ENCODE results near the gene ZCRB1. TPM values are rescaled to one million over a fixed set of nuclear protein-coding genes. Genes with fewer than 3 reads are reported as not detected.
"Not testable (repeated sequence)": the region's sequence is repeated elsewhere in the genome, so short reads cannot be mapped to it uniquely, and the experiment has no call there.

ZCRB1 gene
- total and polyA plus RNA-seq, 2 of the 4 experiments (the other 2 are of a cell fraction) = 19.7 to 28.1 TPM

DNA sequence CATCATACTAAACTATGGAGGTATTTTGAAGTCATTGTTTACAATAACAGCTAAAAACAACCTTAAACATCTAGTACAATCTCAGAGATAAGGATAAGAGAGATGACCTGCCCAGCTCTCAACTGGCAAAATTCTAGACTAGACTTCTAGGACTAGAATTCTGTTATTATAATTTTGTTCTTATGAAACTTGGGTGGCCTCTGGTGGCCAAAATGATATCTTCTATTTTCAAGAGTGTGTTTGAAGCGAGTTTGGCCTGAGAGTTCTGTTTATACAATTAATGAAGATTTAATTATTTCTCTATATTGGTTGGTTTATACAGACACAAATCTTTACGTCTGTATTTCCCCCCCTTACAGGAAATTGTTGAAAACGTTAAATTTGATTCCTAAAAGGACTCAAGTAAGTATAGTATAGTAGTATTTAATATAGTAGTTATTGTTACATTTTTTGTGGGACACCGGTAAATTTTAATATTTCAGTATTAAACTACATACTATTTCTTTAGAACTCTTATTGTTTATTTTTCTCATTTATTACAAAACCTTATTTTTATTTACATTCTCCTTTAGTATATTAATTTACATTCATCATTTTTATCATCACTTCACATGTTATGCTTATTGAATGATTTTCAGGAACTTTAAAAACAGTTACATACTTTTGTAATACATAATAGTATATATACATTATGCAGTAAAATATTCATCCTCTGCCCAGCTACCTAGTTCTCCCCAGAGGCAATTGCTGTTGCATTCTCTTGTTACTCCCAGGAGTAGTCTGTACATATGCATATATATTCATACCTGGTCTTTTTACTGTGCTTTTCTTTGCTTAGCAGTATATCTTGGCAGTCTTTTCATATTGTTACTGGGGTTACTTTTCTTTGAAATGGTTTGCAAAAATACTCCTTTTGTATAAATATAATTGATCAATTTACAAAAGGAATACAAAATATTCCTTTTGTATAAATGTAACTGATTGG lies 6.7 kb upstream of the ZCRB1 start (continued):
- TF ChIP-seq, protein P1, sequence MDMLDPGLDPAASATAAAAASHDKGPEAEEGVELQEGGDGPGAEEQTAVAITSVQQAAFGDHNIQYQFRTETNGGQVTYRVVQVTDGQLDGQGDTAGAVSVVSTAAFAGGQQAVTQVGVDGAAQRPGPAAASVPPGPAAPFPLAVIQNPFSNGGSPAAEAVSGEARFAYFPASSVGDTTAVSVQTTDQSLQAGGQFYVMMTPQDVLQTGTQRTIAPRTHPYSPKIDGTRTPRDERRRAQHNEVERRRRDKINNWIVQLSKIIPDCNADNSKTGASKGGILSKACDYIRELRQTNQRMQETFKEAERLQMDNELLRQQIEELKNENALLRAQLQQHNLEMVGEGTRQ (IDR thresholded peaks at IDR 0.05; ENCODE audit: low read depth, low read length) = no peak
- no peak for TF ChIP-seq MAZ (IDR thresholded peaks at IDR 0.05; ENCODE audit: borderline replicate concordance, low read depth, low read length)

DNA sequence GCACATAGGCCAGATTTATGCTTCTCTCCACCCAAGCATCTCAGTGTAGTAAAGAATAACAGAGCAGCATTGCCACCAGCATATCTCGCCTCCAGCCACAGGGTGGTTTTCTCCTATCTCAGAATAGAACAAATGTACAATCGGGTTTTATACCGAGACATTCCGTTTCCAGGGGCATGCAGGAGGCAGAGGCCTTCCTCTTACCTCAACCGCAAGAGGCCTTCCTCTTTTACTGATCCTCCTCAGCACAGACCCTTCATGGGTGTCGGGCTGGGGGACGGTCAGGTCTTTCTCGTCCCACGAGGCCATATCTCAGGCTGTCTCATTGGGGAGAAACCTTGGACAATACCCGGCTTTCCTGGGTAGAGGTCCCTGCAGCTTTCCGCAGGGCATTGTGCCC lies 4.2 kb upstream of the ZCRB1 start:
- not testable (repeated sequence) for ATAC-seq (ENCODE audit: low read depth); BruUV-seq (replicated peaks)
- no CpG with 5 or more reads among the region's 11 CpGs for WGBS, 2 experiments (ENCODE audit: extremely low coverage in 2 of 2, insufficient read length in 1 of 2)

More for the DNA sequence above, 4.2 kb upstream of the ZCRB1 start:
- H3K27me3 ChIP-seq (ENCODE audit: control insufficient read depth, insufficient read depth, low read length); H3K36me3 ChIP-seq (ENCODE audit: control insufficient read depth, insufficient read depth, low read length); H2AK9ac ChIP-seq (replicated peaks; ENCODE audit: low read depth, low read length, poor library complexity); H3K14ac ChIP-seq (replicated peaks; ENCODE audit: low read depth, low read length); H3K9ac ChIP-seq (ENCODE audit: low read depth, low read length); H2AK5ac ChIP-seq (ENCODE audit: low read depth, low read length); POLR2A ChIA-PET (ENCODE audit: unreplicated experiment); H3K4ac ChIP-seq (ENCODE audit: low read depth, low read length); H3K9me3 ChIP-seq (ENCODE audit: control insufficient read depth, insufficient read depth, low read length); CTCF ChIA-PET; H3K4me1 ChIP-seq (ENCODE audit: control insufficient read depth, insufficient read depth, low read length); H3K4me3 ChIP-seq (ENCODE audit: insufficient read depth, low read depth, low read length); H2BK5ac ChIP-seq (ENCODE audit: low read depth, low read length, poor library complexity, severe bottlenecking); H3K4me2 ChIP-seq (ENCODE audit: low read depth, low read length); dilution Hi-C loops (cut with HindIII; ENCODE audit: low sequenced_read_pairs, unreplicated experiment); H3K9me1 ChIP-seq (ENCODE audit: insufficient read depth, low read length); H2BK20ac ChIP-seq (ENCODE audit: low read depth, low read length); H4K5ac ChIP-seq (ENCODE audit: low read depth, low read length); DNase-seq; H2BK120ac ChIP-seq (ENCODE audit: low read depth, low read length); H2AFZ ChIP-seq (replicated peaks; ENCODE audit: low read length, poor library complexity); H3K23ac ChIP-seq (ENCODE audit: low read depth, low read length); H2BK15ac ChIP-seq (ENCODE audit: low read depth, low read length); H3K27ac ChIP-seq (ENCODE audit: insufficient read depth, low read length); H4K91ac ChIP-seq (ENCODE audit: insufficient read depth, low read depth, low read length); H3K56ac ChIP-seq (ENCODE audit: extremely low read depth, insufficient read depth, low read length); H4K8ac ChIP-seq (ENCODE audit: low read depth in 2 of 2, low read length in 2 of 2); H3K18ac ChIP-seq (ENCODE audit: low read depth, low read length): not testable (repeated sequence)
- peaks cover 22% of the 10 kb centered on the region; the same call in 1 of the 2 replicates for H4K20me1 ChIP-seq (ENCODE audit: insufficient read depth, low read length)
- peaks cover 15 to 44% of the 10 kb centered on the region in 2 experiments; a peak in 3 of 4 replicates for H3K79me1 ChIP-seq (ENCODE audit: low read depth in 1 of 2, low read length in 2 of 2)
- intact Hi-C loops (cut with micrococcal nuclease) (loop anchor here (10.0 kb wide), 2 partner anchors 1005 to 1055 kb away; no protein-coding TSS in a partner anchor), in situ Hi-C loops (cut with MboI; ENCODE audit: low sequenced_read_pairs) (loop anchor here (25.0 kb wide), 1 partner anchor 957 kb away; no protein-coding TSS in a partner anchor)

All from IMR-90 (cell line).